Measurements from ENCODE around the gene RGS11.

RGS11 gene

DNA sequence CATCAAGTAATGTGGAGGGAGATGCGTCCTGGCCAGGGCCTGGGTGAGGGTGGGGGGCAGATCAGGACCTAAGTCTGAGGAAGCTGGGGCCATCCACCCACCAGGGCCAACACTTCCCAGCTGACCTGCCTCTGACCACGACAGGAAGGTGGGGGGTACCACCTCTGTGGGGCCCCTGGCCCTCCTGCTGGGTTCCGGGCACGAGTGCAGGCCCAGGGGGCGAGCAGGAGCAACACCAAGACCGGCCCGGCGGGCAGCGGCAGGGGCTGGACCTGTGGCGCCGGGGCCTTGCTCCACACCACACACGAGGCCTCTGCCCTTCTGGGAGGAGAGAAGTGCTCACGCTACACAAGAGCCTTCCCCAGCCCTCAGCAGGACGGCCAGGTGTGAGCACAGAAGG lies 20.5 kb upstream of the RGS11 start:
- no peak for DNase-seq

GRCh38 chr16:293043-293775 lies 17.5 kb upstream of the RGS11 start:
- DNase-seq = no peak

GRCh38 chr16:291539-291938 lies 15.8 kb upstream of the RGS11 start:
- no peak for DNase-seq

GRCh38 chr16:290681-291405 lies 15.1 kb upstream of the RGS11 start:
- no peak for DNase-seq

- DNase-seq = no peak
Measured at GRCh38 chr16:290015-290680, 14.4 kb upstream of the RGS11 start.

DNA sequence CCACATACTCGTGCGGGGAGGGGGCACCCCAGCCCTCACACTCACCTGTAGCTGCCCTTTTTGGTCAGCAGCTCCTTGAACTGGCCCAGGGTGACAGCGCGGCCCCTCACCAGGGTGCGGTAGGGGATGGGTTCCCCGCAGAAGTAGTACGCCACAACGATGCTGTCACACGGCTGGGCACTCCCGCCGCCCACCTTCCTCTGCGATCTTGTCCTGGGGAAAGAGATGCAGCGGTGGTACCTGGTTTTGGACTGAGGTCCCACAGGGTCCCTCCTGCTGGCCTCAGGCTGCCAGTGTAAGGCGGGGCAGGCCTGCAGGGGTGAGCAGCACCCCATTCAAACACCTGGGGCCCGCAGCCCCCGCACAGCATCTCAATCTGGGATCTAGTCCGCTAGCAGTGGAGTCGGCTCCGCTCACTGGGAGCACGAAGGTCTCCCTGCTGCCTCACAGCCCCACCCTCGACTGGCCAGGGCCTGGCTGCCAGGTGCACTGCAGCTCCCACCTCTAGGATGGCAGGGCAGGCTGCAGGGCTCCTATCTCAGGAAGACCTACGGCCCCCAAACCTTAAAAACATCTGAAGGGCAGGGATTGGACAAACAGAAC lies 13.8 kb upstream of the RGS11 start:
- no peak for DNase-seq

GRCh38 chr16:287981-288920 lies 12.5 kb upstream of the RGS11 start:
- no peak for DNase-seq

- DNase-seq = peak; percentile 89
Measured at GRCh38 chr16:287298-287811, 11.6 kb upstream of the RGS11 start.

GRCh38 chr16:286491-287297 lies 10.9 kb upstream of the RGS11 start:
- no peak for DNase-seq

DNA sequence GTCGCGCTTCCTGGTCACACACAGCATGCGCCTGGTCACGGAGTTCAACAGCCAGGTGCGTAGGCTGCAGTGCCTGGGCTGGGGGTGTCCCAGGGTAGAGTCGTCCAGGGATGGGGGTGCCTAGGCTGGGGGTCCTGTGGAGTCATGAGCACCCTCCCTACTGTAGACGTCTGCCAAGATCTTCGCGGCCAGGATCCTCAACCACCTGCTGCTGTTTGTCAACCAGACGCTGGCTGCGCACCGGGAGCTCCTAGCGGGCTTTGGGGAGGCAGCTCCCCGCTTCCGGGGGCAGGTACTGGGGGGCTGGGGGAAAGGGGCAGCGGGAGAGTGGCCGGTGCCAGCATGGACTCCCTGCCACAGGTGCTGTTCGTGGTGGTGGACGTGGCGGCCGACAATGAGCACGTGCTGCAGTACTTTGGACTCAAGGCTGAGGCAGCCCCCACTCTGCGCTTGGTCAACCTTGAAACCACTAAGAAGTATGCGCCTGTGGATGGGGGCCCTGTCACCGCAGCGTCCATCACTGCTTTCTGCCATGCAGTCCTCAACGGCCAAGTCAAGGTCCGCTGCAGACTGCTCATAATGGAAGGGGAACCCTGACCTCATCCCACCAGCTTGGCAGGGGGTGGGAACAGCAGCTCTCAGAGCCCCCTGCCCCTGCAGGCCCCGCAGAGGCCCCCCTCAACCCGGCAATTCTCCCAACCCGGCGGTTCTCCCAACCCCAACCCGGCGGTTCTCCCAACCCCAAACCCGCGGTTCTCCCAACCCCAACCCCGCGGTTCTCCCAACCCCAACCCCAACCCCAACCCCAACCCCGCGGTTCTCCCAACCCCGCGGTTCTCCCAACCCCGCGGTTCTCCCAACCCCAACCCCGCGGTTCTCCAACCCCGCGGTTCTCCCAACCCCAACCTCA lies 9.7 kb upstream of the RGS11 start:
- no peak for DNase-seq

DNA sequence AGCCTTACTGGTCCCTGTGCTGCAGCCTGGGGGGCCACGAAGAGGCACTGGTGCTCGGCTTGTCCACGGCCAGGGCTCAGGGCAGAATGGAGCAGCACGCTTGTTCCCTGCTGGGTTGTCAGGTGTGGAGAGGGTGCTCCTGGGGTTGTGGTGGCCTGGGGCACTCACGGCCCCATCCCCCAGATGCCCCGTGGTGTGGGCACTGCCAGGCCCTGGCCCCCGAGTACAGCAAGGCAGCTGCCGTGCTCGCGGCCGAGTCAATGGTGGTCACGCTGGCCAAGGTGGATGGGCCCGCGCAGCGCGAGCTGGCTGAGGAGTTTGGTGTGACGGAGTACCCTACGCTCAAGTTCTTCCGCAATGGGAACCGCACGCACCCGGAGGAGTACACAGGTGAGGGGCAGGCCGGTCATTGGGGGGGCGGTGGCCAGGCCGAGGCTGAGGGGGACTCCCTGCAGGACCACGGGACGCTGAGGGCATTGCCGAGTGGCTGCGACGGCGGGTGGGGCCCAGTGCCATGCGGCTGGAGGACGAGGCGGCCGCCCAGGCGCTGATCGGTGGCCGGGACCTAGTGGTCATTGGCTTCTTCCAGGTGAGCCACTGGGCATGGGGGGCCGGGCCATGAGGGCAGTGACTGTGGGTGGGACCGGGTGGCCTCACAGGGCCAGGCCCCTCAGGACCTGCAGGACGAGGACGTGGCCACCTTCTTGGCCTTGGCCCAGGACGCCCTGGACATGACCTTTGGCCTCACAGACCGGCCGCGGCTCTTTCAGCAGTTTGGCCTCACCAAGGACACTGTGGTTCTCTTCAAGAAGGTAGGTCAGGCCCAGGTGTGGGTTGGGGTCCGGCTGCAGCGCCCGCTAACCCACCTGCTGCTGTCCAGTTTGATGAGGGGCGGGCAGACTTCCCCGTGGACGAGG lies 8.7 kb upstream of the RGS11 start:
- no peak for DNase-seq

GRCh38 chr16:283033-283805 lies 7.5 kb upstream of the RGS11 start, which contains the start of gene PDIA2:
PDIA2 (plus strand) TSS chr16:283164; CDS start chr16:283170, 6 bp downstream.
- DNase-seq = no peak

DNA sequence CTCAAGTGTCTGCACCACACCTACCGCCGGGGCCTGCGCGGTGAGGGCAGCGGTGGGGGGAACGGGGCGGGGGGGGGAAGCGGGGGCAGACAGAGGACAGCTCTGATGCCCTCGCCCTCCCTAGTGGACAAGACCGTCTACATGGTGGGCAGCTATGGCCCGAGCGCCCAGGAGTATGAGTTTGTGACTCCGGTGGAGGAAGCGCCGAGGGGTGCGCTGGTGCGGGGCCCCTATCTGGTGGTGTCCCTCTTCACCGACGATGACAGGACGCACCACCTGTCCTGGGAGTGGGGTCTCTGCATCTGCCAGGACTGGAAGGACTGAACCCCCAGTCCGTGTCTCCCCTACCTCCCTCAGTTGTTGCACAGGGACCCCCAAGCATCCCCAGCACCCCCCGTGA lies 6.7 kb upstream of the RGS11 start:
- DNase-seq = no peak

- DNase-seq = no peak
Measured at GRCh38 chr16:281660-282255, 6.0 kb upstream of the RGS11 start.

GRCh38 chr16:280991-281659 lies 5.4 kb upstream of the RGS11 start:
- no peak for DNase-seq

DNA sequence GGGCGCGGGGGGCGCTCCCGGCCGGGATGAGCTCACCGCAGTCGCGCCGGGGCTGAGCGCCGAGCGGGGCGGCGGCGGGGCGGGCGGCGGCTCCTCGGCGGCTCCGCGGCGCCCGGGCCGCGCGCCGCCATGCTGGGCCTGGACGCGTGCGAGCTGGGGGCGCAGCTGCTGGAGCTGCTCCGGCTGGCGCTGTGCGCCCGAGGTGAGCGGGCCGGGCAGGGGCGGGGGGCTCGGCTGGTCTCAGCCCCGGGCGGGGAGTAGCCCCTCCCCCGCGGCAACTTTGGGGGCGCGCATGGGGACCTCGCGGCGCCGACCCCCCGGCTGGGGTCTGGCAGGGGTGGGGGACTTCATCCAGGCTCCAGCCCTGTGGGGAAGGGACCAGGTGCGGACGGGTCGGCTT lies 4.8 kb upstream of the RGS11 start, which contains the start of gene ARHGDIG:
Gene ARHGDIG (plus strand): TSS at position 40 of the 400 bp plus-strand sequence. CDS start 90 bp downstream, at position 130.
- DNase-seq = no peak

DNA sequence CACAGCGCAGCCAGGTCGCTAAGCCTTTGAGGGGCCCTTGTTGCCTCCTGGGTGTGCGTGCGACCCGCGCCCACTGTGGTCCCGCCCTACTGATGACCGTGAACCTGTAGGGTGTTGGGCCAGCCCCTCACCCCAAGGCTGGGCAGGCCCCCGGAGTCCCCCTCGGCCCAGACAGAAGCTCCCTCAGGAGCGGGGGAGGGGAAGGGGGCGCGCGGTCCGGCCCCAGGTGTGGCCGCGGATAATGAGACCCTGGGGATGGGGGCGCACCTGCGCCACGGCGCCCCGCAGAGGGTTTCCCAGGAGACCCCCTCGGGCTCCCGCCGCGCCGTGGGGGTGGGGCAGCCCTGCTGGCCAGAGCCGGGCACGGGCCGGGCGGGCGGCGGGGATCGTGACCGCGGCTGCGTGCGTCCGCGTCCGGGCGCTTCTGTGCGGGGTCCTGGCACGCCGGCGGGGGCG lies 4.3 kb upstream of the RGS11 start:
- no peak for DNase-seq
